K562 (cell line): ENCODE results near the gene MAGI2.

Source experiments
- CC2D1A ChIP-seq: fragments of 450-650 bp; IDR thresholded peaks from 2 replicates; pipeline ENCODE4 v1.6.1; 2017; ENCODE audit warnings: mild to moderate bottlenecking
- JUNB ChIP-seq: fragments of 450-650 bp; formaldehyde crosslinking; conservative IDR thresholded peaks from 2 replicates; pipeline ENCODE4 v1.4.0; 2020; ENCODE audit warnings: mild to moderate bottlenecking
- KDM4B ChIP-seq, 2 experiments: fragments of 450-650 bp in 1 of 2; sonication (generic) in 1 of 2; IDR thresholded peaks; 2 replicates each; pipeline ENCODE4 v1.6.1; 2016 to 2017; ENCODE audit warnings: borderline replicate concordance in 2 of 2, antibody characterized with exemption in 1 of 2, low read depth in 1 of 2, mild to moderate bottlenecking in 1 of 2
- NFE2 ChIP-seq: IDR thresholded peaks from 2 replicates; pipeline ENCODE4 v1.6.1; 2014; ENCODE audit warnings: antibody characterized with exemption, low read depth
- PML ChIP-seq: IDR thresholded peaks from 2 replicates; pipeline ENCODE4 v1.6.1; 2012; ENCODE audit warnings: low read length, inconsistent platforms
- SP1 ChIP-seq: sonication (generic); formaldehyde crosslinking; IDR thresholded peaks from 2 replicates; pipeline ENCODE4 v1.8.1; 2022; ENCODE audit warnings: mild to moderate bottlenecking, missing genetic modification reagents
- ZNF444 ChIP-seq: fragments of 250-450 bp; sonication (Bioruptor Pico); IDR thresholded peaks from 2 replicates; pipeline ENCODE4 v1.4.0; 2020; ENCODE audit warnings: mild to moderate bottlenecking, moderate library complexity
- TF ChIP-seq, protein P1 (sequence below): fragments of 450-650 bp; IDR thresholded peaks from 2 replicates; pipeline ENCODE4 v1.6.1; 2017; ENCODE audit warnings: antibody characterized with exemption
- TF ChIP-seq, protein P2 (sequence below), 3 experiments: IDR thresholded peaks in 2 of 3; conservative IDR thresholded peaks in 1 of 3; 2 replicates each; pipeline ENCODE4 v1.5.1; 2011 to 2012; ENCODE audit warnings: low read length in 3 of 3, mild to moderate bottlenecking in 3 of 3, control low read depth in 2 of 3, improper control_type of control experiment in 1 of 3, inconsistent platforms in 1 of 3, low read depth in 1 of 3, mixed read lengths in 1 of 3, moderate library complexity in 1 of 3; ENCODE audit not compliant: insufficient read depth in 2 of 3
- TF ChIP-seq, protein P3 (sequence below): sonication (generic); formaldehyde crosslinking; IDR thresholded peaks from 2 replicates; pipeline ENCODE4 v1.9.0; 2022; ENCODE audit warnings: mild to moderate bottlenecking, missing genetic modification reagents

DNA sequence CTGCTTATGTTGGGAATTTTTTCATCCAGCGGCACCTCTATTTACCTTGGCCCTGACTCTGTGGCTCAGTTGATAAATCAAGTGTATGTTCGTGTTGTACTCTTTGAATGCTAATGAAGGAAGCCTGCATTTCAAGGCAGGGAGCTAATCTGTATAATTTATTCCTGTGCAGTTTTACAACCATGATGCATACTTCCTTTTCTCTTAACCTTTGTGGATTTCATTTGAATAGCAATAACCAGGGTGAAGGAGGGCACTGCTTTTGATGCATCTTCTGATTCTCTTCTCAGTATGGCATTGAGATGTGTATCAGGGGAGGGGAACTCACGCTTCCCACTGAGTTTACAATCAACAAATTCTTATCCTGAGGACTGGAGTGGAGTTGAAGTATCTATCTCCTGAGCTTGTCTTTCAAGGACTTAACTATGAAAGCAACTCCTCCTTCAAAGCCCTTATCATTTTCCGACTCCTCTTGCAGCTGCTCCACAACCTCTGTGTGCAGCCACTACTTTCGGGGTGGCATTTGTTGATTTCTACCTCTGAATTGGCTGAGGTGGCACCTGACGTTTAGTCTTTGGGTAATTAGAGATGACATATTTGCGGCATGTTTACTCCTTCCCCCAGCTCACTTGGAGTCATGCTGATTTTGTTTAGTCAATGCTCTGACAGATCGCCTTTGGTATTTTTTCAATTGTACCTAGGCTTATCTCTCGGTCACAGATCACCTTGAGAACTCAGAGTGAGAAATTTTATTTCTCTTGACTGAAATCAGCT is 1379.7 kb downstream of the MAGI2 start:
- no peak for TF ChIP-seq KDM4B (IDR thresholded peaks at IDR 0.05; ENCODE audit: borderline replicate concordance in 2 of 2, low read depth in 1 of 2)
- TF ChIP-seq, protein P1, sequence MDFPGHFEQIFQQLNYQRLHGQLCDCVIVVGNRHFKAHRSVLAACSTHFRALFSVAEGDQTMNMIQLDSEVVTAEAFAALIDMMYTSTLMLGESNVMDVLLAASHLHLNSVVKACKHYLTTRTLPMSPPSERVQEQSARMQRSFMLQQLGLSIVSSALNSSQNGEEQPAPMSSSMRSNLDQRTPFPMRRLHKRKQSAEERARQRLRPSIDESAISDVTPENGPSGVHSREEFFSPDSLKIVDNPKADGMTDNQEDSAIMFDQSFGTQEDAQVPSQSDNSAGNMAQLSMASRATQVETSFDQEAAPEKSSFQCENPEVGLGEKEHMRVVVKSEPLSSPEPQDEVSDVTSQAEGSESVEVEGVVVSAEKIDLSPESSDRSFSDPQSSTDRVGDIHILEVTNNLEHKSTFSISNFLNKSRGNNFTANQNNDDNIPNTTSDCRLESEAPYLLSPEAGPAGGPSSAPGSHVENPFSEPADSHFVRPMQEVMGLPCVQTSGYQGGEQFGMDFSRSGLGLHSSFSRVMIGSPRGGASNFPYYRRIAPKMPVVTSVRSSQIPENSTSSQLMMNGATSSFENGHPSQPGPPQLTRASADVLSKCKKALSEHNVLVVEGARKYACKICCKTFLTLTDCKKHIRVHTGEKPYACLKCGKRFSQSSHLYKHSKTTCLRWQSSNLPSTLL, result no peak
- no peak for TF ChIP-seq CC2D1A
- TF ChIP-seq, protein P2, sequence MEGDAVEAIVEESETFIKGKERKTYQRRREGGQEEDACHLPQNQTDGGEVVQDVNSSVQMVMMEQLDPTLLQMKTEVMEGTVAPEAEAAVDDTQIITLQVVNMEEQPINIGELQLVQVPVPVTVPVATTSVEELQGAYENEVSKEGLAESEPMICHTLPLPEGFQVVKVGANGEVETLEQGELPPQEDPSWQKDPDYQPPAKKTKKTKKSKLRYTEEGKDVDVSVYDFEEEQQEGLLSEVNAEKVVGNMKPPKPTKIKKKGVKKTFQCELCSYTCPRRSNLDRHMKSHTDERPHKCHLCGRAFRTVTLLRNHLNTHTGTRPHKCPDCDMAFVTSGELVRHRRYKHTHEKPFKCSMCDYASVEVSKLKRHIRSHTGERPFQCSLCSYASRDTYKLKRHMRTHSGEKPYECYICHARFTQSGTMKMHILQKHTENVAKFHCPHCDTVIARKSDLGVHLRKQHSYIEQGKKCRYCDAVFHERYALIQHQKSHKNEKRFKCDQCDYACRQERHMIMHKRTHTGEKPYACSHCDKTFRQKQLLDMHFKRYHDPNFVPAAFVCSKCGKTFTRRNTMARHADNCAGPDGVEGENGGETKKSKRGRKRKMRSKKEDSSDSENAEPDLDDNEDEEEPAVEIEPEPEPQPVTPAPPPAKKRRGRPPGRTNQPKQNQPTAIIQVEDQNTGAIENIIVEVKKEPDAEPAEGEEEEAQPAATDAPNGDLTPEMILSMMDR (IDR thresholded peaks at IDR 0.05 in 2 of 3, conservative IDR thresholded peaks at IDR 0.05 in 1 of 3; ENCODE audit: insufficient read depth in 2 of 3, low read depth in 1 of 3, low read length in 3 of 3), result no peak
- TF ChIP-seq NFE2, result no peak
- no peak for TF ChIP-seq ZNF444 (CRISPR knock-in tag)
- no peak for TF ChIP-seq PML
- TF ChIP-seq, protein P3, sequence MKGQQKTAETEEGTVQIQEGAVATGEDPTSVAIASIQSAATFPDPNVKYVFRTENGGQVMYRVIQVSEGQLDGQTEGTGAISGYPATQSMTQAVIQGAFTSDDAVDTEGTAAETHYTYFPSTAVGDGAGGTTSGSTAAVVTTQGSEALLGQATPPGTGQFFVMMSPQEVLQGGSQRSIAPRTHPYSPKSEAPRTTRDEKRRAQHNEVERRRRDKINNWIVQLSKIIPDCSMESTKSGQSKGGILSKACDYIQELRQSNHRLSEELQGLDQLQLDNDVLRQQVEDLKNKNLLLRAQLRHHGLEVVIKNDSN, result no peak
- TF ChIP-seq JUNB (CRISPR knock-in tag), result no peak
- no peak for TF ChIP-seq SP1
